Activated T-cell treated with anti-CD3 and anti-CD28 coated beads, Interleukin-2, amount 50 U/mL, for 48 hours (primary cell): ENCODE measurements around the gene EPX.
A peak's percentile ranks its signal among the peaks of the same experiment; 100 is the strongest.

Source experiments
- DNase-seq, 2 experiments: peaks; one replicate each; pipeline ENCODE4 v3.0.0-alpha.2; 2020

Gene EPX

DNA sequence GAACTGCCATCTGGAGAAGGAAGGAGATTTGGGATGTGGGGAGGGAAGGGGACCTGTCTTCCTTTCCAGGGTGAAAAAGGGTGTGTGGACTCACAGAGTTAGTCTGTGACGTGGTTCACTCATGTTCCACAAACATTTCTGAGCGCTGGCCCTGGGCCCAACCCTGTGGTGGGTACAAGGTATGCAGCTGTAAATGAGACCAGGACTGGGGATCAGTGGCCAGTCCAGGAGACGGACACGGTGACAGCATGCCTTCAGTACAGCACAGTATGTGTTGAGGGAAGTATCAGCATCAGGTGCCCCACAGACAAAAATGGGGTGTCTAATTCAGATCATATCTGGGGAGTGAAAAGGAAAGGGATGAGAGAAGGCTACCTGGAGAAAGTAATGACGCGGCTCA, 5.5 kb upstream of the EPX start:
- no peak for DNase-seq

DNA sequence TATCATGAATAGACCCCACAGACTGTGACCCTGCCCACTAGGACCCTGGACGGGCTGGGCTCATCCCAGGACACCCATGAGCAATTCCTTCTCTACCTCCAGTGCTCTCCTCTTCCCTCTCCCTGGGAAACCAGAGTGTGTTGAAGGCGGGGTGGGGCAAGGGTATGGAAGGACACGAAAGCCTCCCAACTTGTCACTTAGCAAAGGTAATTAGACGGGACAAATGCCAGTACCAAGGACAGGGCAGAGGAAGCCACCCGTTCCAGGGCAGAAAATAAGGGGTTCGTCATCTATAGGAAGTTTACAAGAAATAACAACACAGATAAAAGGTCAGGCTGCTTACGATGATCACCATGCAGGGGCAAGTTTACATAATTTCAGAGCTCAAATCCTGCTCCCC, 4.9 kb upstream of the EPX start:
- DNase-seq: no peak

DNA sequence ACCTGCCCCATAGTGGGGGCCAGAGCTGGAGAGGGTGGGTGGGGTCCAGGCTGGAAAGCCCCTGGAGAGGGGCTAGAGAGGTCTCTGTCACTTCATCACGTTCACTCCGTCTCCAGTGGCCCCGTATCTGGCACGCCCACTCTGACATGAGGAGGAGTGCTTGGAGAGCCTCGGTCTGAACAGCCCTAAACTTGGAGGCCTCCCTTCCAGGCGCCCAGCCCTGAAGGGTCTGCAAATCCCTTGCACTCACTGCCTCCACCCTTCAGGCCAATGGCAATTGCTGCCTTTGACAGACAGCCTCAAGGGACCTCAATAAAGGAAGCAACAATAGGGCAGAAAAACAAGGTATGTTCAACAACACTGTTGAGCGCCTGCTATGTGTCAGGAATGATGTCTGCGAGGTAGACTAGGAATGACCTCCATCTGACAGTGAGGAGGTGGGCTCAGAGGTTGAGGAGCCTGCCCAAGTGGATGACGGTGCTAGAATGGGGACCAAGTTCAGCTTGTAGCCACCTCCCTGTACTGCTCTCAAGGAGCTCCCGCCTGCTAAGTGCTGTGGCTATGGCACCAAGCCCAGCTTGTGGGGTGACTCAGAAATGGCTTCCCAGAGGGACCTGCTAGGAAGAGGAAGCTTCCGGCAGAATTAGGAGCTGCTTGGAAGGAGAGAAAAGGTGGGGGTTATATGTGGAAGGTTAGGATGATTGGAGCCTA, 2.9 kb upstream of the EPX start:
- no peak for DNase-seq

DNA sequence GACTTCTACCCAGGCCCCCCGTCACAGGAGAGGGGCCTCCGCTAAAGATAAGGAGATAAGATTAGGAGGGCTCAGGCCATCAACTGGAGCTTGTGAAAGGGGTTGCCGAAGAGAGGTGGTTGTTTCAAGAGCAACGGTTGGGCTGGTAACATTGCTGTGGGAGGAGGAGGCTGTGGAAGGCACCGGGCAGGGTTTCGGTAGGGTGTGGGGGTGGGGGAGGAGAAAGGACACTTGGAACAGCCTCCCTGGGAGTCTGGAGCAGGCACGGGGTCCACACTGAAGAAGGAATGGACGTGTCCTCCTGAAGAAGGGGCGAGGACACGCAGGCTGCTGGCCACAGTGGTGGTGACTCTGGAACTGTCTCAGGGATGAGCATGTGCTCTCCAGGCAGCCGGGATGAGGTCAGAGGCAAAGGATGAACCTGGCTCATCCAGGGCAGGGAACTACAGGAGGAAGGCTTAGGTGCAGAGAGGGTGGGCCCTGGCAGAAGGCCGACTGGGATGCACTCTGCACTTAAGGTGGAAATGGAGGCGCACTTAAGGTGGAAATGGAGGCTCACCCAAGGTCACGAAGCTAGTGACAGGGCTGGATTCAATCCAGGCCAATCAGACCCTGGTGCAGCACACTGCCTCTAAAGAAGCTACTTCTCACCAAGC, 1.2 kb upstream of the EPX start:
- DNase-seq: no peak

DNA sequence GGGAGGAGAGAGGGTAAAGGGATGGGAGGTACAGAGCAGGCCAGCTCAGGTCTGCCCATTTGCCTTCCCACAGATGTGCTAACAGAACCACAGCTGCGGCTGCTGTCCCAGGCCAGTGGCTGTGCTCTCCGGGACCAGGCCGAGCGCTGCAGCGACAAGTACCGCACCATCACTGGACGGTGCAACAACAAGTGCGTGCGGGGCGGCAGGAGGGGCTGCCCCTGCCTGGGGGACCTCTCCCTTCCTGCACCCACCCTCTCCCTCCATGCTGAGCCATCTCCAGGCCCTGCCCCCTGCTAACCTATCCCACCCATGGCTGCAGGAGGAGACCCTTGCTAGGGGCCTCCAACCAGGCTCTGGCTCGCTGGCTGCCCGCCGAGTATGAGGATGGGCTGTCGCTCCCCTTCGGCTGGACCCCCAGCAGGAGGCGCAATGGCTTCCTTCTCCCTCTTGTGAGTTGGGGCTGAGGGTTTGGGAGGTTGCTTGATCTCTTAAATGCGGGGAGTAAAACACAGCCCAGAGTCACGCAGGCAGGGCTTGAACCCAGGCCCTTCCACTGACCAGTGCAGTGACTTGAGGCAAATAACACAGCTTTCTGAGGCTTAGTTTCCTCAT, 1.2 kb downstream of the EPX start:
- DNase-seq: no peak

DNA sequence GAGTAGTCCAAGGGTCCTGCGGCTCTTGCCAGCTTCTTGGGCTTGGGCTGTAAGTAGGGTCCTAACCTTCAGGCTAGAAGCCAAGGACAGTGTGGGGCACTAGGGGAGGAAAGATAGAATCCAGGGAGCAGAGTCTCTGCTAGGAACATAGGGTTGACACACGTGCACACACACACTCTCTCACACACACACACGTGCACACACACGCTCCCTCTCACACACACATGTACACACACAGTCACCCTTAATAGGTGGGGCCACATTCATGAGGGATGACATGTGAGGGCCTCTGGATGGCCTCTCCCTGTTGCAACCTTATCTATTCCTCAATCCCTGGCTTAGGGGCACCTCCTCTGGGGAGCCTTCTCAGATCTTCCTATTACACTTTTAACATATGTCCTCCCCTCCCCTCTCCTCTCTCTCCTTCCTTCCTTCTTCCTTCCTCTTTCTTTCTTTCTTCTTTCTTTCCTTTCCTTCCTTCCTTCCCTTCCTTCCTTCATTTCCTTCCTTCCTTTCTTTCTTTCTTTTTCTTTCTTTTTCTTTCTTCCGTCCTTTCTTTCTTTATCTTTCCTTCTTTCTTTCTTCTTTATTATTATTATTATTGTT, 3.1 kb downstream of the EPX start:
- no peak for DNase-seq

DNA sequence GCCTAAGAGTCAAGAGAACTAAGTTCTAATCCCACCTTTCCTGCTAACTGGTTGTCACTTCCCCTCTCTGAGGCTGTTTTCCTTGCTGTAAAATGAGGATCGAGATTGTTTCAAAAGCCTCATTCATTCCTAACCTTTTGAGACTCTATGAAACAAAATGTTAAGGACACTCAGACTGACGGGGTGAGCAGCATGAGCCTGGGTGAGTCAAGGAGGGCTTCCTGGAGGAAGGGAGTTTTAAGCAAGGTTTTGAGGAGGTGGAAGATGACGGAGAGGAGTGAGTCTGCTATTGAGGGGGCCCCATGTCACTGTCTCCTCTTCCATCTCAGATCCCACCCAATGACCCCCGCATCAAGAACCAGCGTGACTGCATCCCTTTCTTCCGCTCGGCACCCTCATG, 4.1 kb downstream of the EPX start:
- DNase-seq: no peak

DNA sequence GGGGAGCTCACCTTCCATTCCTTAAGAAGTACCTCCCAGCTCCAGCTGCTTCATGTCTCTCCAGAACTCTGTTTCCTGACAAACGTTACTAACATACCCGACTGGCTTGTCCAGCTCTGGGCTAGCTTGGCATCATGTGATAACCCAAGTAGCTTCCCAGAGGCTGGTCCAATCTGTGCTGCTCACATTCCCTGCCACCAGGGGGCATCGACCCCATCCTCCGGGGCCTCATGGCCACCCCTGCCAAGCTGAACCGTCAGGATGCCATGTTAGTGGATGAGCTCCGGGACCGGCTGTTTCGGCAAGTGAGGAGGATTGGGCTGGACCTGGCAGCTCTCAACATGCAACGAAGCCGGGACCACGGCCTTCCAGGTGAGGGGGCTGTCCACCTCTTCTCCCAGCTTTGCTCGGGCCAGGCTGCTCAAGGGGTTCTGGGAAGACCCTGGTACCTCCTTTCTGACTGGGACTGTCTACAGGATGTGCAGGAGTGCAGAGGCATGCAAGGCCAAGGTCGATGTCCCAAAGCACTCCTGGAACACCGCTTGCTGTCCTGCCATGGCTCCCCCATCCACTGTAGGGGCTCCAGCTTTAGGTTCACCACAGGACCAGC, 7.6 kb downstream of the EPX start:
- DNase-seq: peak; percentile 75 to 77

DNA sequence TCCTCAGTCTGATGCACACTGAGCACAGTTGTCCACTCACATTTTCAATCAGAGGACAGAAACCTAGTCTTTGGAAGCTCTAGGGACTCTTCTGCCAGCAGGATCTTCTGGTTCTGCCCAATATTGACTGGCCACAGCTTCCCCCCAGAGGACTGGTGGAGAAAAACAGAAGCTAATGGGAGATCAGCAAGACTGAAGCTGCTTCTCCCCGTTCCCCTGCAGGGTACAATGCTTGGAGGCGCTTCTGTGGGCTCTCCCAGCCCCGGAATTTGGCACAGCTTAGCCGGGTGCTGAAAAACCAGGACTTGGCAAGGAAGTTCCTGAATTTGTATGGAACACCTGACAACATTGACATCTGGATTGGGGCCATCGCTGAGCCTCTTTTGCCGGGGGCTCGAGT, 10.3 kb downstream of the EPX start:
- DNase-seq: no peak

DNA sequence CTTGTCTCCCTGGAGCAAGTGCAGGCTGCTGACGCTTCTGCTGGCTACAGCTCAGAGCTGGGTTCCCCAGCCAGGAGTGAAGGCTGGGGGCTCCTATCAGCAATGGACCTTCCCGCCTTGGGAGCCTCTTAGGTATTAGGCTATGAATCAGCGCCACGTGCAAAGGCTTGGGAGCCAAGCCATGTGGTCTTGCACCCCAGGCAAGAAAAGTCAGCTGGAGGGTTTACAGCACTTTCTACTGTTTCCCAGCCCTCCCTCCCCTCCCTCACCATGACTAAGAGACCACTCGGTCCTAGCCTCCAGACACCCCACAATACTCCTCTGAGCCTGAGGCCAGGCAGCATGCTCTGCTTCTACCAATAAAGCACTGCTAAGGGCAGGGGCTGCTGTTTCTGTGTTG, 12.3 kb downstream of the EPX start:
- no peak for DNase-seq

DNA sequence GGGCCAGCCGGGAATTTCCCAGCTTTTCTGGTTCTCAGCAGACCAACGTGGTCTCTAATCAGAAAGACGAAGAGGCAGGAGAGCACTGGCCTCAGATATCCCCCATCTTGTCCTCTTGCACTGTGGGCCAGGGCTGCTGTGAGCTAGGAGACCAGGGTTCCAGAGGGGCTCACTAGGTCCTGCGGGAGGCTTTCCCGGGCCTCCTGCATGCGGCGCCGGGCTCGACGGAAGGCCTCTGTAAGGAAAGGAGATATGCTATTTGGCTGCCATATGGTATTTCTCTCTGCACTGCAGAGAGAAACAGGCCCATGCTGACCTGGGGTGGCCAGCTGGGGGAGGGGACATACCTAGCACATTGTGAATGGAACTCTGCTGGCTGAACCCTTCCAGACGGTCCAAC, 13.4 kb downstream of the EPX start:
- DNase-seq: no peak

DNA sequence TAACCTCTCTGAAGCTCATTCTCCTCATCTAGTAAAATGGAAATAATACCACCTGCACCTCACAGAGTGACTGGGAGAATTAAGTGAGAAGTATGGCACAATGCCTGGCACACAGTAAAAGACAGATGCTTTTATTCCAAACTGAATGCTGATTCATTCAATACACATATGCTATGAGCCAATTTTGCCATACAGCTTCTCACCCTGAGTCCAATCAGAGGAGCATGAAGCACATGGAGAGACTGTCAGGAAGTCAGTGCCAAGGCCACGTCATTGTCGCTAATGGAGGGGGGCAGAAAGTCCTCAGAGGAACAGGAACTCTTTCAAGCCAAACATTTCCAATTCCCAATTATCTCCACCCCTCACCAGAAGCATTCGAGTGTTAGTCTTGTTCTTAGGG, 14.9 kb downstream of the EPX start:
- no peak for DNase-seq

DNA sequence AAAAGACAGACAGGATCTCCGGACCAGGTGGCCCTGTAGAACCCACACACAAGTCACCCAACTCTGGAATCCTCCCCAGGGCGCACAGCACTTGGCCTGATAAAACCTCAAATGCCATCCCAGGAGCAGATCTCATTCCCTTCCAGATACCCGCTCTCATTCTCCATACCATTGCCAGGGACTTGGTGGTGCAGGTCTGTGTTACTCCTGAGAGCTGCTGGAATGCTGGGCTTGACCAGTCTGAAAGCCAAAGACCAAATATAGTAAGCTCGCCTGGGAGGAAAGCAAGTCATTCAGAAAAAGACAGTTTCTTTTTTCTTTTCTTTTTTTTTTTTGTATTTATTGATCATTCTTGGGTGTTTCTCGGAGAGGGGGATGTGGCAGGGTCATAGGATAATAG, 15.8 kb downstream of the EPX start:
- no peak for DNase-seq

DNA sequence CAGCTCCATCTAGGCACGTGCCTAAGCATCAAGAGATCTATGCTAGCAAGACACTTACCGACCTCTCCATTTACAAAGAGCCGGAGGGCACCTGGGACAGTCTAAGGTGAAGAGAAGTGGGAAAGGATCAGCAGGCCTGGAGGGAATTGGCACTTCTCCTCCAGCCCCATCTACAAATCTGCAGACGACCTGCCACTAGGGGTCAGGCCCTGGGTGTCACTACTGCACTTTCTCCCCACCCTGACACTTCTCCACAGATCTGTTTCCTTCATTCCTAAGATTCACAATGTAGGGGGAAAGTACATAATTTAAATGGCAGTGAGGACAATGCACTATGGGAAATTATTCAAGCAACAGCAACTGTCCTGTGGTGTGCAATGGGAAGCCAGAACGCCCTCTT, 18.4 kb downstream of the EPX start:
- DNase-seq: no peak

DNA sequence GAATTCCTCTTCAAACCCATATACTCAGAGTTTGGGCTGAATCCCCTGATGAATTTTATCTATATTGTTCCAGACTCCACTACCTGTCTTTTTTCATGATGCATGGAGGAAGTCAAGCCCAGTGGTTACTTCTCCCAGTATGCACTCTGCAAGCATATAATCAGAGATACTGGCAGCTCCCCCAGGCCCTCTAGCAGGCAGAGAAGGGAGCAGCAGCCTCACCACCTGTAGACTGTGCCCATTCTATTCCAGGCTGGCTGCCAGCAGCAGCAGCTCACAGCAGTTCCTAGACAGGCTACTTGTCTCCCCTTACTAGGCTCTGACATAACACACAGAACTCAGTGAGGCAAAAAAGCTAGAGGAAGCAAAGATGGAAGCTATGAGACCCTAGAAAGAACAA, 23.2 kb downstream of the EPX start:
- DNase-seq: no peak

DNA sequence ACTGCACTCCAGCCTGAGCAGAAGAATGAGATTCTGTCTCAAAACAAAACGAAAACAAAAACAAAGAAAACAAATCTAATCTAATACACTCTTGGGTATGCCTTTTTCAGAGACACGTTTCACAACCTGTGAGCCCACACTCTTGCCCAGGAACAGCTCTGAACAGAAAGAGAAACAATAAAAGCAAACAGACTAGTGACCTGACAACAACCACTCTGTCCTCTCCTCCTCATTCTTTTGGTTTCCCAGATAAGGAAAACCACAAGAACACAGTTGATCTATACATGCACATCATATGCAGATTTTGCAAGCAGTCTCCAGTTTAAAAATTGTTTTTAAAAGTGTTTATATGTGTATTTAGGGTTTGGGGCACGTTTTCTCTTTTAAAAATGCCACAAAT, 25.2 kb downstream of the EPX start:
- DNase-seq: no peak

DNA sequence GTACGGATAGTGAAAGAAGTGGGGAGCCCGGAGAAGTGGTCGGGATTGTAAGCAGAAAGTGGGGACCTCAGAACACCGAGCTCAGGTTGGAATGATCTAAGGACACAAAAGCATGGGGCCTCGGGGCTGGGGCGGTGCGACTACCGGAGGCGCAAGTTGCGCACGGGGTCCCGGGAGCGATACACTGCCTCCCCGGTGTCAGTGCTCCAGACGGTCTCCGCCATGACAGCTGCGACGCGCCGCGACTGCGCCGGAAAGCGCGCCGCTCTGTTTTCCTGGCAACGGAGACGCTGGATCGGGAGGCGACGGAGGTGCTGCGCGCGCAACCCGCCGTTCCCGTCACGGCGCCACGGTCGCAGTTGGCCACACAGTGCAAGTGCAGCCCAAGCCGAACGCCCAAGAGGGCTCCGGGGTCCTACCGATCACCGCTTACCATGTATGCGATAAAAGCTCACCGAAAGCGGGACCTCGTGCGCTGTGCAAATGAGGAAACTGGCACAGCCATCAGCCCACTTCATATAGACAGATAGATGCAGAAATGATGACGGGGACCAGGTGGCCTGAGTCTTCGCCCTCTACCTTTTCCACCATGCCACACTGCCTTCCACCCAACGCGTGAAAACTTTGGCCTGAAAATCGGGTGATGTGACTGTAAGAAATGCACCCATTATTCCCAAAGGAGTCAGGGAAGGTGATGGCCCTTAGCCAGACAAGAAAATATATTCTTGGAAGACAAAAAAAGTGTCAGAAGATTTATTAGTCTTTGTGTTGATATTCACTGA, 26.7 kb downstream of the EPX start, which contains the start of gene MKS1:
TSS of gene MKS1 (minus strand) at position 249 of the 782 bp plus-strand sequence. CDS start at position 224, 25 bp downstream.
- peak; percentile 96 to 98 for DNase-seq

DNA sequence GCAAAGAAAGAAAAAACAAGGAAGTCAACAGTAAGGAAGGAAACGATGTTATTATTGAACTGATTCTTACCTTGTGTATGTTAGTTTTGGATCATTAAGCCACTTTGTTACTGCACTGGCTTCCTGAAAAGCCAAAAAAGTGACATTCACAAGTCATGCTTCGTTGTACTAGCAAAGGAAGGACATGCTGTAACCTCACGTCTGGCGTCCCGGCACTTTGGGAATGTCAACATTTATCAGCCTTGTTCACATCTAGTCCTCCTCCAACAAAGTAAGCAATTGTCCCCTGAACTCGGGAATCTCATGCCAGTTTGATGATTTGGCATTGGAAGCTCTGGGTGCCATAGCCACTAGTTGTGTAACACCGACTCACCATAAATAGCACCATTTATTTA, 27.3 kb downstream of the EPX start:
- DNase-seq: no peak

DNA sequence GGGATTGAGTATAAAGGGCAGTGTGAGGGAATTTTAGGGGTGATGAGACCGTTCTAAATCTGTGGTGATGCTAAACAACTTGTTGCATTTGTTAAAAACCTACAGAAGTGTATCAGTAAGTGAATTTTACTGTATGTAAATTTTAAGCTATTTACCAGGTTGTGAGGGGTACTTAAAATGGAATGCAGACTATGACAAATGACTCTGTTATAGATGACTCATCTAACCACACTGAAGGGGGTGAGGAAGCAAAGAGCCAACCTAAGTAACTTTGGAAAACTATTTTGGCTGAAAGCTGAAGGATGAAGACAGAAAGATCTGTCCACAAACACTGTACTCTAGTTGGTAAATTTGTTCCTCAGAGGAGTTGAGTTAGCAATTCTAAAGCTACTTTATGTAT, 31.8 kb downstream of the EPX start:
- DNase-seq: no peak

DNA sequence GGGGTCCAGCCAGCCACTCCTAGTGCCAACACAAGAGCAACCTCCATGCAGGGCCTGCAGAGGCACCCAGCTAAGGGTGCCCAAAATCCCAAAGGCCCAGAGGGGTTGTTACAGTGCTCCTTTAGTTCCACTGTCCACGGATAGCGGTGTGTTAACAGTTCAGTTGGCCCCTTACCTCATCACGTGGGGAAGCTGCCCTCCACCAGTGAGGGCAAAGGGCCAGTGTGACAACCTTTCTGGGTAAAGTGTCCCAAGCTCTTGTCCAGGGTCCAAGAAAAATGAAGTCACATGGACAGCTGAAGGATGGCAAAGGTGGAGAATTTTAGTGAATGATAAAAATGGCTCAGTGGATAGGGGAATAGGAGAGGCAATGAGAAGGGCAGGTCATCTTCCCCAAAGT, 35.2 kb downstream of the EPX start:
- DNase-seq: no peak

DNA sequence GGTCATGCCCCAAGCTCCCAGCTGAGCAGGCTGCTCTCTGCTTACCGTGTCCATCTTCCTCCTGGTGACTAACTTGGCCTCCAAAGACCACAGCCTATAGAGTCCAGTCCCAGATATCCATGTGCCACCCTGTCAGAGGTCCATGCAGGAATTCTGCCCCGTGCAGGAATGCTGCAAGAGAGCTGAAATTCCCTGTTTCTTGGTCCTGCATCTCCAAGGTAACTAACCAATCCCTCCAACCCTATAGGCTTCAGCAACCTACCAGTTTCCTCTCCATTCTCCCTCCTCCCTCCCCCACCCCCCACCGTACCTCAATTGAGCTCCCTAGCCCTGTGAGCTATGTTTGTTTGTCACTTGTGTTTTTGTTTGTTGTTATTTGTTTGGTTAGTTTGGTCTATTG, 36.2 kb downstream of the EPX start:
- DNase-seq: no peak

DNA sequence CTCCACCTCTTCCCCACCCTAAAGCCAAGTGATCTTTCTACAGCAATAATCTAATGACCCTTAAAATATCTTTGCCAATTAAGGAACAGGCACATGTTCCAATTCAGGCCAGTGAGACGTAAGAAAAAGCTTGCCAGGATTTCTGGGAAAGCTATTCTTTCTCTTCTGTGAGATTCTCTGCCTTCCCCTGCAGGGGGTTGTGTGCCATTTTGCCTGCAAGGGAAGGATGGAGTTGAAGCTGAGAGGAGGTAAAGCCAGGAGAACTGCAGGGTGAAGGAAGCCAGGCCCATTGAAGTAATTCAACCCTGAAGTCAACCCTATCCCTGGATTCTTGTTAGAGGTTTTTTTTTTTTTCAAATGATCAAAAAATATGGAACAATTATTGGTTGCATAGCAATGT, 36.9 kb downstream of the EPX start:
- DNase-seq: no peak

DNA sequence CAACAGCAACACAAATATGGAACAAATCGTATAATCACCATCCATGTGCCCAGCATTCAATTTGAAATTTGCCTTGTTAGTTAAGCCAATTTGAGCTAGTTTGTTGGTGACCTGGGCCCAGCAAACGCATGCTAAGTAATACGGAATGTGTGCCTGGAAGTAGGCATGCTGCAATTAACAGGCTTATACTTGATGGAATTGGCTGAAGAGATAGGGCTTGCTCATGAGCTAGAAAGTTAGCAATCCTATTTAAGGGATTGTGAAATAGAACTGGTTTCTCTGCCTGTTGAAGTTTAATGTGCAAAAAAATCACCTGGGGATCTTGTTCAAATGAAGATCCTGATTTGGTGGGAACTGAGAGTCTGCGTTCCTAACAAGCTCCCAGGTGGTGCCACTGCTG, 37.4 kb downstream of the EPX start:
- DNase-seq: no peak
